ENCODE data around the gene EFHC2.

GRCh38 chrX:44265559-44265958 lies 77.9 kb downstream of the EFHC2 start:
- TF ChIP-seq SRF (IDR thresholded peaks at IDR 0.05; ENCODE audit: low read depth) (no peak), EGR1 (IDR thresholded peaks at IDR 0.05; ENCODE audit: low read depth) (no peak), CTCF (IDR thresholded peaks at IDR 0.05 in 2 of 3, conservative IDR thresholded peaks at IDR 0.05 in 1 of 3; ENCODE audit: borderline replicate concordance in 1 of 3, insufficient read depth in 1 of 3, low read depth in 2 of 3, low read length in 2 of 3) (no peak), ZNF274 (IDR thresholded peaks at IDR 0.05; ENCODE audit: low read depth, low read length) (no peak), SIN3A (IDR thresholded peaks at IDR 0.05; ENCODE audit: low read depth) (no peak)
